Loucy (cell line): ENCODE results near the gene ATXN7L1.

Experiments
- CTCF ChIP-seq: fragments of 200-600 bp; sonication (generic); conservative IDR thresholded peaks from 2 replicates; pipeline ENCODE4 v1.5.1; 2014; ENCODE audit warnings: mild to moderate bottlenecking, antibody characterized with exemption, low read length
- EZH2phosphoT487 ChIP-seq: fragments of 200-600 bp; IDR thresholded peaks from 2 replicates; pipeline ENCODE4 v1.6.1; 2018; ENCODE audit warnings: antibody characterized with exemption, mild to moderate bottlenecking, moderate library complexity, borderline replicate concordance

GRCh38 chr7:105776068-105776790 is 100.2 kb downstream of the ATXN7L1 start:
- TF ChIP-seq CTCF (no peak), EZH2phosphoT487 (no peak)
